ENCODE measurements around the gene MGAT4A.

DNA sequence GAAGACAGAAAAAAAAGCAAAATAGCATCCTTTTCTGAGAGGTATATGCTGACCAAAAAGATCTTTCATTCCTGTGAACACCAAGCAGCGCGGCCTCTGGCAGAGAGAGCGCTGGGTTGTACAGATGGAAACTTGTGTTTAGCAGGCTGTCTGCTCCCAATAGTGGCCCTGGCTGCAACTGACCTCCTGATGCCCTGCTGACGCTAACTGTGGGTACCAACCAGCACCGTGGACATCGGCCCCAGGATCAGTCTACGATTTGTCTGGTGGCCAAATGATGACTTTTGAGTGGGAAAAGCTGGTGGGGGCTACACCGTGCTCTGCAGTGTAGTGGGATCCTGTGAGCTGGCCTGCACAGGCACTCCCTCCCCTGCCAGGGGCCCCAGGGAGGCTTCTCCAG, 138.4 kb downstream of the MGAT4A start:
- TF ChIP-seq, protein P1, sequence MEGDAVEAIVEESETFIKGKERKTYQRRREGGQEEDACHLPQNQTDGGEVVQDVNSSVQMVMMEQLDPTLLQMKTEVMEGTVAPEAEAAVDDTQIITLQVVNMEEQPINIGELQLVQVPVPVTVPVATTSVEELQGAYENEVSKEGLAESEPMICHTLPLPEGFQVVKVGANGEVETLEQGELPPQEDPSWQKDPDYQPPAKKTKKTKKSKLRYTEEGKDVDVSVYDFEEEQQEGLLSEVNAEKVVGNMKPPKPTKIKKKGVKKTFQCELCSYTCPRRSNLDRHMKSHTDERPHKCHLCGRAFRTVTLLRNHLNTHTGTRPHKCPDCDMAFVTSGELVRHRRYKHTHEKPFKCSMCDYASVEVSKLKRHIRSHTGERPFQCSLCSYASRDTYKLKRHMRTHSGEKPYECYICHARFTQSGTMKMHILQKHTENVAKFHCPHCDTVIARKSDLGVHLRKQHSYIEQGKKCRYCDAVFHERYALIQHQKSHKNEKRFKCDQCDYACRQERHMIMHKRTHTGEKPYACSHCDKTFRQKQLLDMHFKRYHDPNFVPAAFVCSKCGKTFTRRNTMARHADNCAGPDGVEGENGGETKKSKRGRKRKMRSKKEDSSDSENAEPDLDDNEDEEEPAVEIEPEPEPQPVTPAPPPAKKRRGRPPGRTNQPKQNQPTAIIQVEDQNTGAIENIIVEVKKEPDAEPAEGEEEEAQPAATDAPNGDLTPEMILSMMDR (IDR thresholded peaks at IDR 0.05) = no peak
- no peak for TF ChIP-seq POLR2A (IDR thresholded peaks at IDR 0.05)

Measured in esophagus squamous epithelium (tissue), 4 donors.